IMR-90 (cell line): ENCODE results near the gene RARS2. TPM values are rescaled to one million over a fixed set of nuclear protein-coding genes. Genes with fewer than 3 reads are reported as not detected.

Experiments
- ATAC-seq: fragments of 200-7000 bp; cut with Tn5 transposase; 2 replicates; pipeline ENCODE4 v1.9.1; 2020; ENCODE audit warnings: low read depth, mild to moderate bottlenecking, moderate library complexity
- BruUV-seq: library from RNA; stranded (reverse); fragments of 400-500 nt; replicated peaks from 2 replicates; lab custom pipeline; 2021; lab: Mats Ljungman, UMichigan
- CTCF ChIA-PET: fragments of 300-600 bp; formaldehyde crosslinking; extraction: SDS; loops from one replicate; lab custom pipeline; 2021; ENCODE audit warnings: antibody characterized with exemption; lab: Yijun Ruan, JAX
- POLR2A ChIA-PET: fragments of 300-600 bp; sonication (Branson Sonifier 250); formaldehyde crosslinking; loops from one replicate; lab custom pipeline; 2022; ENCODE audit warnings: antibody characterized with exemption; ENCODE audit not compliant: unreplicated experiment; lab: Charles Lee
- DNase-seq: peaks from one replicate; pipeline ENCODE4 v3.0.0; 2013
- H2AFZ ChIP-seq: replicated peaks from 2 replicates; pipeline ENCODE3; 2013; ENCODE audit warnings: low read length, mild to moderate bottlenecking; ENCODE audit not compliant: poor library complexity
- H2AK5ac ChIP-seq: 2 replicates; pipeline ENCODE4 v1.6.1; 2013; ENCODE audit warnings: low read depth, low read length, inconsistent platforms
- H2AK9ac ChIP-seq: replicated peaks from 2 replicates; pipeline ENCODE3; 2013; ENCODE audit warnings: mild to moderate bottlenecking, low read depth, low read length, moderate library complexity; ENCODE audit not compliant: poor library complexity
- H2BK120ac ChIP-seq: 2 replicates; pipeline ENCODE4 v1.6.1; 2013; ENCODE audit warnings: low read depth, low read length, inconsistent platforms
- H2BK15ac ChIP-seq: 3 replicates; pipeline ENCODE4 v1.6.1; 2013; ENCODE audit warnings: low read depth, low read length, inconsistent platforms
- H2BK20ac ChIP-seq: 2 replicates; pipeline ENCODE4 v1.6.1; 2013; ENCODE audit warnings: low read depth, mild to moderate bottlenecking, inconsistent platforms, low read length, moderate library complexity
- H2BK5ac ChIP-seq: 2 replicates; pipeline ENCODE4 v1.6.1; 2013; ENCODE audit warnings: mild to moderate bottlenecking, low read depth, low read length, inconsistent platforms; ENCODE audit not compliant: poor library complexity, severe bottlenecking
- H3K14ac ChIP-seq: replicated peaks from 2 replicates; pipeline ENCODE4 v1.6.1; 2013; ENCODE audit warnings: low read depth, low read length, inconsistent platforms
- H3K18ac ChIP-seq: 2 replicates; pipeline ENCODE4 v1.6.1; 2013; ENCODE audit warnings: low read depth, low read length, control low read depth
- H3K23ac ChIP-seq: 2 replicates; pipeline ENCODE4 v1.6.1; 2013; ENCODE audit warnings: low read depth, low read length, inconsistent platforms
- H3K27ac ChIP-seq: 2 replicates; pipeline ENCODE4 v1.5.1; 2013; ENCODE audit warnings: mild to moderate bottlenecking, control low read depth, low read length; ENCODE audit not compliant: insufficient read depth
- H3K27me3 ChIP-seq: 2 replicates; pipeline ENCODE4 v1.6.1; 2013; ENCODE audit warnings: low read length; ENCODE audit not compliant: control insufficient read depth, insufficient read depth
- H3K36me3 ChIP-seq: 2 replicates; pipeline ENCODE4 v1.6.1; 2013; ENCODE audit warnings: low read length, mixed read lengths; ENCODE audit not compliant: control insufficient read depth, insufficient read depth
- H3K4ac ChIP-seq: 2 replicates; pipeline ENCODE4 v1.6.1; 2013; ENCODE audit warnings: low read depth, low read length, inconsistent platforms
- H3K4me1 ChIP-seq: 2 replicates; pipeline ENCODE4 v1.6.1; 2013; ENCODE audit warnings: low read length, mixed read lengths; ENCODE audit not compliant: control insufficient read depth, insufficient read depth
- H3K4me2 ChIP-seq: 2 replicates; pipeline ENCODE4 v1.6.1; 2013; ENCODE audit warnings: low read depth, mild to moderate bottlenecking, control low read depth, low read length, moderate library complexity
- H3K4me3 ChIP-seq: 2 replicates; pipeline ENCODE4 v1.5.1; 2013; ENCODE audit warnings: low read depth, mild to moderate bottlenecking, control low read depth, low read length, moderate library complexity; ENCODE audit not compliant: insufficient read depth
- H3K56ac ChIP-seq: 2 replicates; pipeline ENCODE4 v1.6.1; 2013; ENCODE audit warnings: low read length, inconsistent platforms; ENCODE audit not compliant: insufficient read depth; ENCODE audit errors: extremely low read depth
- H3K79me1 ChIP-seq, 2 experiments: 2 replicates each; pipeline ENCODE4 v1.6.1; 2013; ENCODE audit warnings: low read length in 2 of 2, inconsistent platforms in 1 of 2, low read depth in 1 of 2
- H3K9ac ChIP-seq: 2 replicates; pipeline ENCODE4 v1.6.1; 2013; ENCODE audit warnings: low read depth, low read length, control low read depth
- H3K9me1 ChIP-seq: 2 replicates; pipeline ENCODE4 v1.6.1; 2013; ENCODE audit warnings: low read length, inconsistent platforms; ENCODE audit not compliant: insufficient read depth
- H3K9me3 ChIP-seq: 2 replicates; pipeline ENCODE4 v1.6.1; 2013; ENCODE audit warnings: low read length; ENCODE audit not compliant: control insufficient read depth, insufficient read depth
- H4K20me1 ChIP-seq: 2 replicates; pipeline ENCODE4 v1.6.1; 2013; ENCODE audit warnings: low read length, inconsistent platforms; ENCODE audit not compliant: insufficient read depth
- H4K5ac ChIP-seq: 2 replicates; pipeline ENCODE4 v1.6.1; 2013; ENCODE audit warnings: mild to moderate bottlenecking, low read depth, low read length, control low read depth
- H4K8ac ChIP-seq, 2 experiments: 2 replicates each; pipeline ENCODE4 v1.6.1; 2013; ENCODE audit warnings: low read depth in 2 of 2, low read length in 2 of 2, control low read depth in 1 of 2, inconsistent platforms in 1 of 2
- H4K91ac ChIP-seq: 2 replicates; pipeline ENCODE4 v1.6.1; 2013; ENCODE audit warnings: low read depth, low read length, inconsistent platforms; ENCODE audit not compliant: insufficient read depth
- BHLHE40 ChIP-seq: fragments of 150-350 bp; IDR thresholded peaks from 2 replicates; pipeline ENCODE4 v1.6.1; 2016; ENCODE audit warnings: mild to moderate bottlenecking, low read depth, low read length
- CEBPB ChIP-seq: IDR thresholded peaks from 2 replicates; pipeline ENCODE4 v1.6.1; 2012; ENCODE audit warnings: low read depth, low read length, improper control_type of control experiment
- CHD1 ChIP-seq: IDR thresholded peaks from 2 replicates; pipeline ENCODE4 v1.6.1; 2012; ENCODE audit warnings: low read depth, low read length, improper control_type of control experiment
- ELK1 ChIP-seq: fragments of 150-350 bp; IDR thresholded peaks from 2 replicates; pipeline ENCODE4 v1.6.1; 2016; ENCODE audit warnings: low read depth, mild to moderate bottlenecking, low read length, moderate library complexity, borderline replicate concordance
- FOS ChIP-seq: fragments of 150-350 bp; IDR thresholded peaks from 2 replicates; pipeline ENCODE4 v1.6.1; 2016; ENCODE audit warnings: low read depth, low read length
- MAFK ChIP-seq: IDR thresholded peaks from 2 replicates; pipeline ENCODE4 v1.6.1; 2012; ENCODE audit warnings: low read depth, low read length, improper control_type of control experiment
- MAZ ChIP-seq: IDR thresholded peaks from 2 replicates; pipeline ENCODE4 v1.6.1; 2012; ENCODE audit warnings: low read depth, mild to moderate bottlenecking, low read length, improper control_type of control experiment, moderate library complexity, borderline replicate concordance
- MXI1 ChIP-seq: IDR thresholded peaks from 2 replicates; pipeline ENCODE4 v1.6.1; 2012; ENCODE audit warnings: low read depth, mild to moderate bottlenecking, low read length, moderate library complexity, borderline replicate concordance
- NFE2L2 ChIP-seq: fragments of 150-350 bp; IDR thresholded peaks from 2 replicates; pipeline ENCODE4 v1.6.1; 2016; ENCODE audit warnings: low read depth, mild to moderate bottlenecking, low read length
- POLR2A ChIP-seq: IDR thresholded peaks from 2 replicates; pipeline ENCODE4 v1.6.1; 2012; ENCODE audit warnings: mild to moderate bottlenecking, low read depth, low read length
- RAD21 ChIP-seq: IDR thresholded peaks from 2 replicates; pipeline ENCODE4 v1.6.1; 2012; ENCODE audit warnings: low read length, improper control_type of control experiment
- RCOR1 ChIP-seq: IDR thresholded peaks from 2 replicates; pipeline ENCODE4 v1.6.1; 2012; ENCODE audit warnings: mild to moderate bottlenecking, low read length, improper control_type of control experiment; ENCODE audit not compliant: insufficient replicate concordance
- RFX5 ChIP-seq: IDR thresholded peaks from 2 replicates; pipeline ENCODE4 v1.8.0; 2012; ENCODE audit warnings: low read depth, mild to moderate bottlenecking, low read length, moderate library complexity
- SMC3 ChIP-seq: fragments of 150-350 bp; IDR thresholded peaks from 2 replicates; pipeline ENCODE4 v1.6.1; 2016; ENCODE audit warnings: low read depth, mild to moderate bottlenecking, antibody characterized with exemption, low read length, moderate library complexity
- USF2 ChIP-seq: fragments of 150-350 bp; IDR thresholded peaks from 2 replicates; pipeline ENCODE4 v1.6.1; 2017; ENCODE audit warnings: mild to moderate bottlenecking, antibody characterized with exemption, low read length, low read depth
- WGBS, 2 experiments: methylation state at CpG; one replicate each; pipeline versions ENCODE4 v1.1.5 to v1.1.7; 2013; ENCODE audit warnings: missing lambda C conversion rate in 2 of 2; ENCODE audit not compliant: insufficient read length in 1 of 2; ENCODE audit errors: extremely low coverage in 2 of 2; 5-methylcytosine and 5-hydroxymethylcytosine counted together
- dilution Hi-C: fragments of 300-500 bp; cut with HindIII; formaldehyde crosslinking; loops from one replicate; pipeline ENCODE4 v1.14.3; 2018; ENCODE audit warnings: low sequenced_read_pairs; ENCODE audit not compliant: unreplicated experiment
- in situ Hi-C: fragments of 300-500 bp; cut with MboI; formaldehyde crosslinking; loops from 3 replicates; pipeline ENCODE4 v1.14.3; 2019; ENCODE audit warnings: low sequenced_read_pairs, inconsistent platforms, mixed read lengths
- intact Hi-C: fragments of 100-400 bp; cut with micrococcal nuclease; formaldehyde crosslinking; loops from 2 replicates; pipeline ENCODE4 v1.10.0; 2022
- polyA plus RNA-seq, 3 experiments: library from polyadenylated mRNA; depleted of rRNA; stranded (reverse); fragments of >200 nt; gene quantifications; 2 replicates each; pipeline ENCODE4 v1.2.3, GENCODE V29; 2012; ENCODE audit warnings: low replicate concordance in 1 of 3
- total RNA-seq: library from RNA; depleted of rRNA; stranded (reverse); fragments of >200 nt; gene quantifications from 2 replicates; pipeline ENCODE4 v1.2.3, GENCODE V29; 2012

RARS2 gene
- total and polyA plus RNA-seq, 2 of the 4 experiments (the other 2 are of a cell fraction), result 19.9 to 33.0 TPM

- dilution Hi-C loops (no loop called here), in situ Hi-C loops (no loop called here), intact Hi-C loops (loop anchor here (2.0 to 10.0 kb wide), 4 partner anchors 65 to 472 kb away; partner anchors contain the start of genes CFAP206, RARS2 and ZNF292)
- Histone ChIP-seq H2BK120ac (peak within 1 kb of the TSS; percentile 97), H3K14ac (peak within 1 kb of the TSS; percentile 100), H3K9me1 (peaks cover 2% of the 10 kb centered on the region; the same call in 1 of the 2 replicates), H4K20me1 (no peaks in the 10 kb centered on the region; the same call in 1 of the 2 replicates), H3K56ac (peak within 1 kb of the TSS; percentile 93), H4K8ac (peak within 1 kb of the TSS; percentile 56 to 99), H3K9me3 (no peaks in the 10 kb centered on the region), H3K27me3 (no peaks in the 10 kb centered on the region), H2BK20ac (peak within 1 kb of the TSS; percentile 84), H2BK5ac (peak within 1 kb of the TSS; percentile 94), H2BK15ac (peak within 1 kb of the TSS; percentile 93; the same call in 2 of the 3 replicates), H3K79me1 (peaks cover 10 to 25% of the 10 kb centered on the region in 2 experiments), H3K23ac (peak within 1 kb of the TSS; percentile 98), H3K9ac (peak within 1 kb of the TSS; percentile 87), H3K36me3 (peaks cover 2% of the 10 kb centered on the region), H2AK5ac (peak within 1 kb of the TSS; percentile 63), H3K4ac (peak within 1 kb of the TSS; percentile 99), H3K4me3 (peak within 1 kb of the TSS; percentile 78), H3K4me2 (peak within 1 kb of the TSS; percentile 90), H2AFZ (peak within 1 kb of the TSS; percentile 99), H3K27ac (peak within 1 kb of the TSS; percentile 84), H4K5ac (peak within 1 kb of the TSS; percentile 90), H4K91ac (peak within 1 kb of the TSS; percentile 99), H2AK9ac (peak within 1 kb of the TSS; percentile 92), H3K4me1 (peaks cover 2% of the 10 kb centered on the region; the same call in 1 of the 2 replicates), H3K18ac (peak within 1 kb of the TSS; percentile 94)
- no TSS peak for BruUV-seq
- DNase-seq, result peak; percentile 73
- ChIA-PET CTCF (interaction anchor here (0.7 to 1.0 kb wide), 2 partner anchors 14 to 359 kb away, joined by 3 read pairs; no protein-coding TSS in a partner anchor), POLR2A (no interaction called here)
- ATAC-seq, result peak; percentile 97
- WGBS, 2 experiments, result 0% methylated on average over 37 of the region's 70 CpGs; no CpG with 5 or more reads in 1 of the 2 experiments
- TF ChIP-seq NFE2L2 (no peak), ELK1 (no peak), MAZ (peak; percentile 56; the same call in 1 of the 2 replicates), RFX5 (no peak), BHLHE40 (no peak), RAD21 (no peak), SMC3 (no peak), CEBPB (no peak), MXI1 (no peak; the same call in 1 of the 2 replicates), RCOR1 (no peak), CHD1 (no peak), USF2 (no peak), POLR2A (0 out of 2 replicates have a peak, but pooled peaks have one; percentile 46), FOS (no peak), MAFK (no peak)
These were observed 117.0 kb downstream of the RARS2 start, which contains the start of gene SLC35A1 for GRCh38 chr6:87472525-87473418. Gene SLC35A1 (plus strand): TSS chr6:87472974. CDS start chr6:87473004, 30 bp downstream.
